HepG2 (cell line): ENCODE measurements around the gene GAREM2. TPM values are rescaled to one million over a fixed set of nuclear protein-coding genes. Genes with fewer than 3 reads are reported as not detected.
A peak's percentile ranks its signal among the peaks of the same experiment; 100 is the strongest.

Experiments
- ATAC-seq: fragments of 200-7000 bp; cut with Tn5 transposase; 3 replicates; pipeline ENCODE4 v1.9.1; 2020; ENCODE audit warnings: mild to moderate bottlenecking, moderate library complexity
- BruUV-seq: library from RNA; stranded (reverse); fragments of 400-500 nt; replicated peaks from 2 replicates; lab custom pipeline; 2021; lab: Mats Ljungman, UMichigan
- CTCF ChIA-PET: fragments of 300-600 bp; formaldehyde crosslinking; extraction: SDS; loops from one replicate; lab custom pipeline; 2021; ENCODE audit warnings: low total read pairs, inconsistent platforms, low intra/inter-chr PET ratio; lab: Yijun Ruan, JAX
- POLR2A ChIA-PET: fragments of 350-600 bp; sonication (Branson Sonifier 250); formaldehyde crosslinking; loops from one replicate; lab custom pipeline; 2020; ENCODE audit warnings: antibody characterized with exemption, inconsistent platforms; lab: Yijun Ruan, JAX
- DNase-seq: peaks from one replicate; pipeline ENCODE4 v3.0.0-alpha.2; 2015; ENCODE audit warnings: low spot score
- FAIRE-seq: peaks from 3 replicates; lab custom pipeline; 2011; peaks lifted over from hg19 to GRCh38; lab: Jason Lieb, UNC
- H2AFZ ChIP-seq: one replicate; pipeline ENCODE4 v1.6.1; 2011; ENCODE audit warnings: low read length, inconsistent platforms
- H3K27ac ChIP-seq: fragments of 300-600 bp; 3 replicates; pipeline ENCODE4 v1.8.0; 2011; ENCODE audit warnings: mixed run types, mild to moderate bottlenecking, mixed read lengths, low read length, inconsistent platforms; ENCODE audit not compliant: insufficient read depth; ENCODE audit errors: extremely low read length
- H3K27me3 ChIP-seq, 2 experiments: fragments of 200-600 bp in 1 of 2; 2 replicates in 1 of 2; 3 replicates in 1 of 2; pipeline versions ENCODE4 v1.6.0 to v1.8.0; 2011; ENCODE audit warnings: low read length in 2 of 2, mild to moderate bottlenecking in 2 of 2, moderate library complexity in 2 of 2, inconsistent platforms in 1 of 2; ENCODE audit not compliant: insufficient read depth in 2 of 2, control insufficient read depth in 1 of 2
- H3K36me3 ChIP-seq, 2 experiments: fragments of 200-600 bp in 1 of 2; replicated peaks in 1 of 2; 2 replicates in 1 of 2; 3 replicates in 1 of 2; pipeline versions ENCODE4 v1.5.1 to v1.8.0; 2011; ENCODE audit warnings: low read length in 2 of 2, inconsistent platforms in 1 of 2; ENCODE audit not compliant: insufficient read depth in 2 of 2, control insufficient read depth in 1 of 2
- H3K4me1 ChIP-seq: 2 replicates; pipeline ENCODE4 v1.5.1; 2012; ENCODE audit warnings: low read length, inconsistent platforms; ENCODE audit not compliant: insufficient read depth
- H3K4me2 ChIP-seq: 2 replicates; pipeline ENCODE4 v1.6.0; 2011; ENCODE audit warnings: low read depth, low read length, inconsistent platforms
- H3K4me3 ChIP-seq, 3 experiments: fragments of 200-600 bp in 1 of 3; sonication (generic), shearing (Covaris generic) in 1 of 3; replicated peaks in 1 of 3; 2 replicates each; pipeline ENCODE4 v1.5.1; 2011 to 2016; ENCODE audit warnings: low read length in 3 of 3, inconsistent platforms in 2 of 3, low read depth in 2 of 3, mild to moderate bottlenecking in 2 of 3, control low read depth in 1 of 3, mixed read lengths in 1 of 3; ENCODE audit not compliant: insufficient read depth in 1 of 3
- H3K79me2 ChIP-seq: one replicate; pipeline ENCODE4 v1.6.1; 2011; ENCODE audit warnings: low read length, inconsistent platforms; ENCODE audit not compliant: insufficient read depth
- H3K9ac ChIP-seq: 2 replicates; pipeline ENCODE4 v1.6.0; 2011; ENCODE audit warnings: mild to moderate bottlenecking, low read depth, low read length, inconsistent platforms; ENCODE audit not compliant: insufficient read depth
- H3K9me3 ChIP-seq: 2 replicates; pipeline ENCODE4 v1.5.1; 2012; ENCODE audit warnings: mild to moderate bottlenecking, low read length
- H4K20me1 ChIP-seq: 2 replicates; pipeline ENCODE4 v1.6.0; 2011; ENCODE audit warnings: inconsistent platforms, mild to moderate bottlenecking, low read length, moderate library complexity; ENCODE audit not compliant: insufficient read depth
- HOXA3 ChIP-seq: sonication (generic); formaldehyde crosslinking; IDR thresholded peaks from 2 replicates; pipeline ENCODE4 v1.5.0; 2020; ENCODE audit warnings: missing genetic modification reagents
- PAF1 ChIP-seq: IDR thresholded peaks from 2 replicates; pipeline ENCODE4 v1.6.1; 2016; ENCODE audit warnings: missing genetic modification reagents, missing compliant biosample characterization
- PHF20 ChIP-seq: sonication (generic); formaldehyde crosslinking; IDR thresholded peaks from 2 replicates; pipeline ENCODE4 v1.5.0; 2020; ENCODE audit warnings: mild to moderate bottlenecking, missing genetic modification reagents
- POLR2A ChIP-seq, 2 experiments: IDR thresholded peaks; 2 replicates each; pipeline ENCODE4 v1.6.1; 2011; ENCODE audit warnings: low read depth in 2 of 2, low read length in 2 of 2, mild to moderate bottlenecking in 1 of 2, moderate library complexity in 1 of 2; ENCODE audit not compliant: insufficient read depth in 1 of 2
- POLR2AphosphoS5 ChIP-seq: IDR thresholded peaks from 2 replicates; pipeline ENCODE4 v1.6.1; 2012; ENCODE audit warnings: low read depth, low read length
- RBM22 ChIP-seq: fragments of 200-400 bp; formaldehyde crosslinking; optimal IDR thresholded peaks from 2 replicates; pipeline ENCODE3; 2017; ENCODE audit warnings: mild to moderate bottlenecking, low read length, moderate library complexity
- SALL1 ChIP-seq: sonication (generic); formaldehyde crosslinking; IDR thresholded peaks from 2 replicates; pipeline ENCODE4 v1.8.0; 2022; ENCODE audit warnings: mild to moderate bottlenecking, missing genetic modification reagents
- ZFP36L1 ChIP-seq: sonication (generic); formaldehyde crosslinking; IDR thresholded peaks from 2 replicates; pipeline ENCODE4 v1.8.0; 2022; ENCODE audit warnings: mild to moderate bottlenecking, missing genetic modification reagents, moderate library complexity
- whole genome bisulfite sequencing: methylation state at CpG from one replicate; pipeline ENCODE4 v1.1.6; 2017; ENCODE audit warnings: low lambda C conversion rate; 5-methylcytosine and 5-hydroxymethylcytosine counted together
- in situ Hi-C: cut with HindIII; loops from 2 replicates; pipeline ENCODE4 v1.10.0; 2017; ENCODE audit warnings: low pct_unique_long_range_greater_than_20kb; ENCODE audit not compliant: extremely low pct_ligation_motif_present
- intact Hi-C: fragments of 100-400 bp; cut with micrococcal nuclease; formaldehyde crosslinking; loops from one replicate; pipeline ENCODE4 v1.10.0; 2022; ENCODE audit not compliant: unreplicated experiment
- polyA plus RNA-seq, 8 experiments: library from polyadenylated mRNA; depleted of rRNA in 3 of 8; stranded (reverse) in 7 of 8; unstranded in 1 of 8; fragments of >200 nt; fragmentation: Illumina TruSeq in 4 of 8; extraction: Trizol in 4 of 8; gene quantifications; 2 replicates each; pipeline versions ENCODE4 v1.2.1 to v1.2.3, GENCODE V29; 2011 to 2016; ENCODE audit warnings: low read depth in 4 of 8, missing spikeins in 1 of 8, mixed read lengths in 1 of 8; ENCODE audit not compliant: insufficient read depth in 1 of 8
- total RNA-seq, 5 experiments: library from RNA; depleted of rRNA; stranded (reverse); fragments of >200 nt; fragmentation: Illumina TruSeq; extraction: Trizol; gene quantifications; 2 replicates each; pipeline ENCODE4 v1.2.3, GENCODE V29; 2016; ENCODE audit warnings: low read depth in 1 of 5
- TF ChIP-seq, protein P1 (sequence below): sonication (generic); formaldehyde crosslinking; IDR thresholded peaks from 2 replicates; pipeline ENCODE4 v1.8.0; 2023; ENCODE audit warnings: mild to moderate bottlenecking, missing genetic modification reagents

GAREM2 gene
- total and polyA plus RNA-seq, 2 of the 13 experiments (the other 11 are each of a cell fraction or from before 2014, with no cell fraction given): 0.29 to 0.38 TPM

DNA sequence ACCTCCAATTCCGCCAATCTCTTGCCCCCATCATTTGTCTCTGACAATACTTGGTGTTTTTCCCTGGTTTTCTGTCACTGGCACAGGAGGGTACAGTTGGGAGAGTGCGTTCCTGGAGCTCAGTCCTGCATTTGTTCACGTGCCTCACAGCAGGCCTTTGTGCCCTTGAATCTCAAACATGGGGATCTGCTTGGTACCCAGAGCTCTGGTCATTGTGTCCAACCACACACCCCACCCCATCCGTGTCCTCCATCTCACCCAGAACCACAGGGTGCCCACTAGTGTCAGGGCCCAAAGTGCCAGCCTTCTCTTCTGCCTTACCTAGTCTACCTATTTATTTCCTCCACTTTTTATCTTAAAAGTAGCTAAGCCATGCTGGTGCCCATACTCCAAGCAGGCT is 16.2 kb downstream of the GAREM2 start:
- intact Hi-C loops: no loop called here
- no peak overlapping the region for H2AFZ ChIP-seq
- H3K27ac ChIP-seq: no peak overlapping the region
- no TSS peak for BruUV-seq
- peaks cover 12 to 34% of the 10 kb centered on the region in 2 experiments for H3K36me3 ChIP-seq
- TF ChIP-seq PHF20 (no peak), POLR2A (IDR thresholded peaks at IDR 0.05; ENCODE audit: insufficient read depth in 1 of 2, low read depth in 2 of 2, low read length in 2 of 2) (no peak), SALL1 (CRISPR knock-in tag) (0 out of 2 replicates have a peak, but pooled peaks have one; percentile 12), ZFP36L1 (CRISPR knock-in tag) (no peak), PAF1 (CRISPR knock-in tag) (peak; percentile 82; the same call in 1 of the 2 replicates)
- TF ChIP-seq, all 625 proteins: peak for 2
- Histone ChIP-seq H3K27me3 (0 out of 5 replicates have a peak, but pooled peaks cover 0 to 3% of the 10 kb centered on the region in 2 experiments), H3K9me3 (no peaks in the 10 kb centered on the region), H3K79me2 (no peaks in the 10 kb centered on the region), H3K4me2 (no peak overlapping the region), H4K20me1 (no peaks in the 10 kb centered on the region), H3K4me1 (no peaks in the 10 kb centered on the region), H3K4me3 (no peak overlapping the region), H3K9ac (no peak overlapping the region)
- DNase-seq: no peak
- POLR2A ChIA-PET: no interaction called here
- in situ Hi-C loops: no loop called here
- ATAC-seq: no peak
- WGBS: 86% methylated on average over 4 of the region's 4 CpGs
- no peak for FAIRE-seq
- CTCF ChIA-PET: no interaction called here

DNA sequence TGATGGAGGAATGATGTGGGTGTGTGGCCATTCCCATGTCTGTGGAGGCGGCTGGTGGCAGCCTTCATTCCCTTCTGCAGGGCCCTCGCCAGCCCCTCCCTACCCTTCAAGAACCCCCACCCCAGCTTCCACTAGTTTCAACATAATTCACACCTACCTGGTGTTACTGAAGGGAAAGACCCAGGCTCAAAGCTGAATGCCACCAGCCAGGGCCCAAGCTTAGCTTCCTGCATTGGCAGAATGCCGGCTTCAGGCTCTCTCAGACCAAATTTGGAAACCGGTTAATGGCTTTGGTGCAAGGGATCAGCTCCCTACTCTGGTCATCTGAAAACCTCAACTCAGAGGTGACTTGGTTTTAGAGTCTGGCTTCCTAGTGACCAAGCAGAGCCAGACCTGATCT is 16.9 kb downstream of the GAREM2 start:
- H3K9me3 ChIP-seq: no peaks in the 10 kb centered on the region
- BruUV-seq: no TSS peak
- WGBS: 100% methylated on average over 4 of the region's 4 CpGs
- no peak overlapping the region for H3K9ac ChIP-seq
- no peak overlapping the region for H3K4me2 ChIP-seq
- peaks cover 16 to 40% of the 10 kb centered on the region in 2 experiments for H3K36me3 ChIP-seq
- H3K4me3 ChIP-seq: no peak overlapping the region
- H2AFZ ChIP-seq: no peak overlapping the region
- 0 out of 5 replicates have a peak, but pooled peaks cover 0 to 3% of the 10 kb centered on the region in 2 experiments for H3K27me3 ChIP-seq
- TF ChIP-seq, protein P1, sequence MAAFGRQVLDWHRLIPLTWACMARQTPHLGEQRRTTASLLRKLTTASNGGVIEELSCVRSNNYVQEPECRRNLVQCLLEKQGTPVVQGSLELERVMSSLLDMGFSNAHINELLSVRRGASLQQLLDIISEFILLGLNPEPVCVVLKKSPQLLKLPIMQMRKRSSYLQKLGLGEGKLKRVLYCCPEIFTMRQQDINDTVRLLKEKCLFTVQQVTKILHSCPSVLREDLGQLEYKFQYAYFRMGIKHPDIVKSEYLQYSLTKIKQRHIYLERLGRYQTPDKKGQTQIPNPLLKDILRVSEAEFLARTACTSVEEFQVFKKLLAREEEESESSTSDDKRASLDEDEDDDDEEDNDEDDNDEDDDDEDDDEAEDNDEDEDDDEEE: no peak
- TF ChIP-seq POLR2AphosphoS5 (peak; percentile 25), RBM22 (peak; percentile 94), HOXA3 (CRISPR knock-in tag) (no peak)
- ATAC-seq (no peak), DNase-seq (no peak), FAIRE-seq (no peak)
- H3K4me1 ChIP-seq: no peaks in the 10 kb centered on the region
- intact Hi-C loops (no loop called here), in situ Hi-C loops (no loop called here)
- ChIA-PET CTCF (no interaction called here), POLR2A (no interaction called here)
- no peak overlapping the region for H3K27ac ChIP-seq
- H4K20me1 ChIP-seq: no peaks in the 10 kb centered on the region
- no peaks in the 10 kb centered on the region for H3K79me2 ChIP-seq
